ENCODE measurements around the gene SAMD8. TPM values are rescaled to one million over a fixed set of nuclear protein-coding genes. Genes with fewer than 3 reads are reported as not detected.

The SAMD8 gene
- total and polyA plus RNA-seq, 10 of the 15 experiments (the other 5 are each of a cell fraction or from before 2014, with no cell fraction given) = 2.8 to 26.0 (median 9.3) TPM

- ChIA-PET CTCF (interaction anchor here (0.9 to 2.3 kb wide), 8 partner anchors 9 to 64 kb away, joined by 3 to 7 read pairs (median 4); no protein-coding TSS in a partner anchor), RAD21 (ENCODE audit: unreplicated experiment) (interaction anchor here (0.8 to 3.0 kb wide), 6 partner anchors 8 to 69 kb away, joined by 3 to 13 read pairs (median 4); partner anchors contain the start of genes COMTD1, SAMD8 and VDAC2), POLR2A (interaction anchor here (0.6 to 1.2 kb wide), 6 partner anchors 27 to 1186 kb away, joined by 3 to 6 read pairs (median 3); partner anchors contain the start of gene SAMD8), SMC1A (ENCODE audit: uncharacterized antibody, unreplicated experiment) (interaction anchor here (0.6 to 2.1 kb wide), 9 partner anchors 10 to 1166 kb away, joined by 3 to 8 read pairs (median 3); no protein-coding TSS in a partner anchor)
- H3K4me1 ChIP-seq (ENCODE audit: control insufficient read depth, insufficient read depth, low read length) = peaks cover 15% of the 10 kb centered on the region
- H3K4me2 ChIP-seq (ENCODE audit: control insufficient read depth, insufficient read depth) = peak overlapping the region; percentile 82
- FAIRE-seq (no peak), DNase-seq (ENCODE audit: low read depth, low spot score) (no peak), ATAC-seq (peak; percentile 30)
- TF ChIP-seq NFYA (IDR thresholded peaks at IDR 0.05; ENCODE audit: borderline replicate concordance, low read depth, low read length) (no peak), RELA (IDR thresholded peaks at IDR 0.05; ENCODE audit: borderline replicate concordance, partially characterized antibody) (no peak), MTA3 (IDR thresholded peaks at IDR 0.05; ENCODE audit: borderline replicate concordance, low read length) (peak; percentile 46; the same call in 1 of the 2 replicates), RAD51 (IDR thresholded peaks at IDR 0.05) (no peak), NFIC (IDR thresholded peaks at IDR 0.05; ENCODE audit: low read depth, low read length) (peak; percentile 53; the same call in 1 of the 2 replicates), CEBPB (IDR thresholded peaks at IDR 0.05; ENCODE audit: borderline replicate concordance in 1 of 2, low read depth in 2 of 2, low read length in 2 of 2) (peak in 1 of 2 experiments; percentile 11; a peak in 1 of 4 replicates), ETV6 (conservative IDR thresholded peaks at IDR 0.05 in 1 of 2, IDR thresholded peaks at IDR 0.05 in 1 of 2; ENCODE audit: borderline replicate concordance in 1 of 2, low read depth in 1 of 2) (no peak), NBN (IDR thresholded peaks at IDR 0.05) (peak; percentile 10; the same call in 1 of the 2 replicates), MEF2B (IDR thresholded peaks at IDR 0.05; ENCODE audit: partially characterized antibody, poor library complexity, severe bottlenecking) (peak; percentile 42), CBX3 (IDR thresholded peaks at IDR 0.05; ENCODE audit: borderline replicate concordance, low read depth) (no peak), EP300 (IDR thresholded peaks at IDR 0.05; ENCODE audit: borderline replicate concordance in 1 of 2, control insufficient read depth in 1 of 2, low read depth in 2 of 2, low read length in 2 of 2) (0 out of 4 replicates have a peak, but pooled peaks of 1 of the 2 experiments have one; percentile 4)
- TF ChIP-seq, protein P1, sequence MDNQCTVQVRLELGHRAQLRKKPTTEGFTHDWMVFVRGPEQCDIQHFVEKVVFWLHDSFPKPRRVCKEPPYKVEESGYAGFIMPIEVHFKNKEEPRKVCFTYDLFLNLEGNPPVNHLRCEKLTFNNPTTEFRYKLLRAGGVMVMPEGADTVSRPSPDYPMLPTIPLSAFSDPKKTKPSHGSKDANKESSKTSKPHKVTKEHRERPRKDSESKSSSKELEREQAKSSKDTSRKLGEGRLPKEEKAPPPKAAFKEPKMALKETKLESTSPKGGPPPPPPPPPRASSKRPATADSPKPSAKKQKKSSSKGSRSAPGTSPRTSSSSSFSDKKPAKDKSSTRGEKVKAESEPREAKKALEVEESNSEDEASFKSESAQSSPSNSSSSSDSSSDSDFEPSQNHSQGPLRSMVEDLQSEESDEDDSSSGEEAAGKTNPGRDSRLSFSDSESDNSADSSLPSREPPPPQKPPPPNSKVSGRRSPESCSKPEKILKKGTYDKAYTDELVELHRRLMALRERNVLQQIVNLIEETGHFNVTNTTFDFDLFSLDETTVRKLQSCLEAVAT (IDR thresholded peaks at IDR 0.05) = 0 out of 2 replicates have a peak, but pooled peaks have one; percentile 5
- TF ChIP-seq, protein P2, sequence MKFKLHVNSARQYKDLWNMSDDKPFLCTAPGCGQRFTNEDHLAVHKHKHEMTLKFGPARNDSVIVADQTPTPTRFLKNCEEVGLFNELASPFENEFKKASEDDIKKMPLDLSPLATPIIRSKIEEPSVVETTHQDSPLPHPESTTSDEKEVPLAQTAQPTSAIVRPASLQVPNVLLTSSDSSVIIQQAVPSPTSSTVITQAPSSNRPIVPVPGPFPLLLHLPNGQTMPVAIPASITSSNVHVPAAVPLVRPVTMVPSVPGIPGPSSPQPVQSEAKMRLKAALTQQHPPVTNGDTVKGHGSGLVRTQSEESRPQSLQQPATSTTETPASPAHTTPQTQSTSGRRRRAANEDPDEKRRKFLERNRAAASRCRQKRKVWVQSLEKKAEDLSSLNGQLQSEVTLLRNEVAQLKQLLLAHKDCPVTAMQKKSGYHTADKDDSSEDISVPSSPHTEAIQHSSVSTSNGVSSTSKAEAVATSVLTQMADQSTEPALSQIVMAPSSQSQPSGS (IDR thresholded peaks at IDR 0.05; ENCODE audit: low read length) = 0 out of 2 replicates have a peak, but pooled peaks have one; percentile 38
- no peak overlapping the region for H2AFZ ChIP-seq (ENCODE audit: control insufficient read depth, low read depth, low read length)
- intact Hi-C loops (cut with micrococcal nuclease; ENCODE audit: unreplicated experiment) (loop anchor here (2.0 kb wide), 1 partner anchor 54 kb away; no protein-coding TSS in a partner anchor), in situ Hi-C loops (cut with MboI) (no loop called here)
- no peaks in the 10 kb centered on the region for H3K27me3 ChIP-seq (replicated peaks in 1 of 2; ENCODE audit: control insufficient read depth in 2 of 2, insufficient read depth in 2 of 2, low read length in 1 of 2)
- H3K27ac ChIP-seq (ENCODE audit: control insufficient read depth, insufficient read depth) = peak overlapping the region; percentile 76
- BruUV-seq (replicated peaks) = no TSS peak
- 0% methylated on average over 1 of the region's 1 CpG for WGBS (ENCODE audit: insufficient coverage, insufficient replicate concordance, low lambda C conversion rate, missing lambda C conversion rate)
- peak overlapping the region; percentile 57 for H3K4me3 ChIP-seq
- H3K36me3 ChIP-seq (ENCODE audit: control insufficient read depth in 2 of 2, insufficient read depth in 2 of 2, low read length in 1 of 2) = peaks cover 0 to 14% of the 10 kb centered on the region in 2 experiments; a peak in 2 of 4 replicates
- H3K9me3 ChIP-seq (replicated peaks; ENCODE audit: control insufficient read depth, insufficient read depth, low read length) = no peaks in the 10 kb centered on the region
- no peak overlapping the region for H3K9ac ChIP-seq (ENCODE audit: control insufficient read depth, insufficient read depth, low read length)
- H3K79me2 ChIP-seq (ENCODE audit: control insufficient read depth, insufficient read depth, low read length) = peaks cover 12% of the 10 kb centered on the region
- H4K20me1 ChIP-seq (ENCODE audit: control insufficient read depth, insufficient read depth) = no peaks in the 10 kb centered on the region
Observed at GRCh38 chr10:75166623-75166972, 55.1 kb downstream of the SAMD8 start.

All from GM12878 (cell line).